ENCODE measurements around the gene FILIP1L. TPM values are rescaled to one million over a fixed set of nuclear protein-coding genes. Genes with fewer than 3 reads are reported as not detected.

FILIP1L gene
- total RNA-seq, 2 donors from 2014 or later, result 0.19 TPM; not detected in 1

DNA sequence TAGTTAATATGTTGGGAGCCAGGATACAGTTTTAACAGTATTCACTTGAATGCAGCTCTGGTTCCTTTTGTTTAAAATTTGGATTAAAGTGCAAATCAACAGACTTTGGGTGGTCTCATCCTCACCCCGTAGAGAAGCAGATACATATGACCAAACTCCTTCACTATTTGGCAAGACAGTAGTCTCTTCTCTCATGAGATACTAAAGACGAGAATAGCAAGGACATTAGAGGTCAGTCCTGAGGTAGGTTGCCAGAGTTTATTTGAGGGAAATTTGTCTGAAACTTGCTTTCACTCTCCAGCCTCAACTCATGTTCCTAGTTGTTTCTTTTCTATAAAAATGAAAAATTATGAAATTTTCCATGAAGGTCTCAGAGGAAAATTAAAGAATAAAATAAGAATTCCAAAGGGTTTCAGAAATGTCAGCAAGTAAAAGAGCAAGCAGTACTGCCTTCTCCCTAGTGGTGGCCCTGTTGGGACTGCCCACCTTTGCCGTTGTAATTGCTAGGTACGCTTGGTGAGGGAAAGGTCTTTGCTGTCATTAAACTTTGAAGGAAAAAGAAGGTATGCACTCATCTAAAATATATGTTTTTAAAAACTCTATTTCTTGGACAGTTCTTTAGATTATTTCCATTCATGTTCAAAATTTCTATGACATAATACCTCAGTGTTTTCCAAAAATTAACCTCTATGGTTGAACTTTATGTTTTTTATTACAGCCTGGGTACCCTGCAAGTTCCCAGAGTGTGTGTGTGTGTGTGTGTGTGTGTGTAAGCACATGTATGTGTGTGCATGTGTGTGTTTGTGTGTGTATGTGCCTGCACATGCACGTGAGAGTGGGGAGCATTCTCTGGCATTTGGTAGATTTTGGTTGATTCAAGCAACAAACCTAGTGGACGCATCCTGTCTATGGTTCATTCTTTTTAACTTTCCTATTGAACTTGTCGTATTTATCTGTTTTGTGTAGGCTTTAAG is 185.2 kb downstream of the FILIP1L start:
- Mint-ChIP-seq H3K4me1 (ENCODE audit: low read depth in 2 of 2) (no peaks in the 10 kb centered on the region), H3K27ac (no peak overlapping the region), H3K9me3 (no peaks in the 10 kb centered on the region), H3K4me3 (no peak overlapping the region), H3K27me3 (no peaks in the 10 kb centered on the region), H3K36me3 (no peaks in the 10 kb centered on the region)
- ATAC-seq, result no peak
- no peak for DNase-seq (ENCODE audit: low spot score)

DNA sequence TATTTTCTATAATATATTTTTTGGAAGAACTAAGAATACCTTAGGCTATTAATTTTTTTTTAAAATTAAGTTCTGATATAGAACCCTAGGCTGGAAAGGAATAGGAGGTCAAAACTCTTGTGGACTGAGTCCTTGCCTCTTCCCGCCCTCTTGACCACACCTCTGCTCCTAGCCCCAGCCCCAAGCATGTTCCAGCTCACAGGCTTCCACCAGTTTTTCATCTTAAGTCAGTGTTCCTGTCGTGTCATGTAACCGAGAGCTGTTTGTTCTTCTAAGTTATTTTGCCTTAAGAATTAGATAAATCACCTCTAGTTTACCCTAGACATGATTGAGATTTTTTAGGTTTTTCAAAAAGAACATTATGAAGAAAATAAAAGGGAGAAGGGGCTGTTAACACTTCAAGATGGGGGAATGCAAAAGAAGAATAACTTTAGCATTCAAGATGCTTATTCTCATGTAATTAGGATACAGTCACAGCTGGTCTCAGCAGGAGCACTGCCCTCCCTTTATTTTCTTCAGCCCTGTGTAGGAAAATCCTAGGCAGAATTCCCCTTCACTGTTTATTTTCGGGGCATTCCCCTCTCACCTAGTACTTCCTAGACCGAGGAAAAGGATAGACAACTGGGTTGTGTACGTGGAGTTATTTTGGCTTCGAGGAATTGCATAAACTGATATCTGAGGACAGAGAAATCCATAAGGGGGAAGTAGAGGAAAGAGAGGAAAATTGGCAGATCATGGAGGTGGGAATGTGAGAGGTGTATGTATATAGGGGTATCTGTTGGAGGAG is 186.4 kb downstream of the FILIP1L start:
- no peak for DNase-seq (ENCODE audit: low spot score)
- no peaks in the 10 kb centered on the region for H3K4me1 Mint-ChIP-seq (ENCODE audit: low read depth in 2 of 2)
- no peaks in the 10 kb centered on the region for H3K27me3 Mint-ChIP-seq
- no peak overlapping the region for H3K4me3 Mint-ChIP-seq
- no peak for ATAC-seq
- H3K36me3 Mint-ChIP-seq, result no peaks in the 10 kb centered on the region
- H3K9me3 Mint-ChIP-seq, result no peaks in the 10 kb centered on the region
- H3K27ac Mint-ChIP-seq, result no peak overlapping the region

DNA sequence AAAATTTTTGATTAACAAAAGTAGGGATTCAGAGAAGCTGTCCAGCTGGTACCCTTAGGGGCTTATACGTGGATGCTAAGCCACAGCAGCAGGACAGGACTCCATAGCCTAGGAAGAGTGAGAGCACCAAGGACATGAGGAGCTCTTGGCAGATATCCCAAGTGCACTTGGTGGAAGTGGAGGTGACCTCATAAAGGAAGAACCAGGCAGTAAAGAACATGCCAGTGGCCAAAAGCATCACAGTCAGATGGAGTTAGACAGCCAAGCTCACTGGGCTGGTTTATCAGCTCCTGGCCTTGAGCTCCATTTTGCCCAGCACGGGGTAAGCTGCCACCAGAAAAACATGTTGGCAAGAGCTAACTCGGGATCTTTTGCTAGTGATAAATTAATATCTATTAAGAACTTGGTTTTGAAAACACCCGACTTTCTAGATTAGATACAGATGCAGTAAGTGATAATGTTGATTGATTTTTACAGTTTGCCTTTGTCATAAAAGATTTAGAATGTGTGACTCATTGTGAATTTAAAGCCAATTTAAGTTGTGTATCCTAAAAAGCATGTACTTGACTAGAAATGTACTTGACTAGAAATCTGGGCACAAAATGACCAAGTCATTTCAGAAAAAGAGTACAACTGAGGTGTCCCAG is 188.6 kb downstream of the FILIP1L start:
- ATAC-seq (no peak), DNase-seq (ENCODE audit: low spot score) (no peak)
- no peaks in the 10 kb centered on the region for H3K36me3 Mint-ChIP-seq
- H3K27me3 Mint-ChIP-seq, result no peaks in the 10 kb centered on the region
- H3K9me3 Mint-ChIP-seq, result no peaks in the 10 kb centered on the region
- peaks cover 0 to 6% of the 10 kb centered on the region in 2 donors for H3K4me1 Mint-ChIP-seq (ENCODE audit: low read depth in 2 of 2)
- no peak overlapping the region for H3K27ac Mint-ChIP-seq
- no peak overlapping the region for H3K4me3 Mint-ChIP-seq

DNA sequence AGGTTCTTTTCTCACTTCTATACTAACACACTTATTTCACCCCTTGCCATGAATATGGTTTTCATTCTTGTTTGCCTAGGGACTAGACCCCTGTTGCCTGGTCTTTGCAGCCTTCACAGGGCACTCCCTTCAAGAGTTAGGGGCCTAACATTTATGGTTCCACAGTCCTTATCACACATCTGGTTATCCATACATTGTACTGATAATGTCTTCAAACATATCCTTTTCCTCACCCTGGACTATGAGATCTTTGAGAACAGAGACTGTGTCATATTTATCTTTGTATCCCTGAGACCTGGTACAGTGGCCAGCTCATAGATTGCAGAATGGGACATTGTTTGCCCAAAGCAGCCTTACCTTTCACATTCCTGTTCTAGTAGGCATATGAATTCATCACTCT is 190.4 kb downstream of the FILIP1L start:
- Mint-ChIP-seq H3K27me3 (no peaks in the 10 kb centered on the region), H3K36me3 (no peaks in the 10 kb centered on the region), H3K4me3 (no peak overlapping the region), H3K4me1 (ENCODE audit: low read depth in 2 of 2) (peaks cover 0 to 7% of the 10 kb centered on the region in 2 donors), H3K9me3 (no peaks in the 10 kb centered on the region), H3K27ac (no peak overlapping the region)
- ATAC-seq (no peak), DNase-seq (ENCODE audit: low spot score) (no peak)

DNA sequence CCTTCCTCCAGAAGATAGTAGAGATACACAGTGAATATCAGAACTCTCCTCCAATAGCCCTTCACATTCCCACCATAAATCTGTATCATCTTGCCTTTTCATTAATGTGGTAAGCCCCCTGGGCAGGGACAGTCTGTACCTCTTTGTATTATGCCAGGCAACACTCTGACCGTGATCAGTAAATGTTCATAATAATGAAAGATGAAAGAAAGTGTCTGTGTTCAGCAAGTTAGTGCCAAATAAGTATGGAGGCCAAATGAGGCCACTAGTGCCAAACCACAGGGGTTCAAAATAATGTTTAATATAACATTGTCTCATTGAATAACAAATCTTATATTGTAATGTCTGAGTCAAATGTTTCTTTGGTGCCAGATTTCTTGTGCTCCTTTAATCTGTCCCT is 192.3 kb downstream of the FILIP1L start:
- H3K9me3 Mint-ChIP-seq, result no peaks in the 10 kb centered on the region
- peaks cover 0 to 7% of the 10 kb centered on the region in 2 donors for H3K4me1 Mint-ChIP-seq (ENCODE audit: low read depth in 2 of 2)
- no peaks in the 10 kb centered on the region for H3K36me3 Mint-ChIP-seq
- ATAC-seq (no peak), DNase-seq (ENCODE audit: low spot score) (no peak)
- H3K27ac Mint-ChIP-seq, result no peak overlapping the region
- no peaks in the 10 kb centered on the region for H3K27me3 Mint-ChIP-seq
- no peak overlapping the region for H3K4me3 Mint-ChIP-seq

DNA sequence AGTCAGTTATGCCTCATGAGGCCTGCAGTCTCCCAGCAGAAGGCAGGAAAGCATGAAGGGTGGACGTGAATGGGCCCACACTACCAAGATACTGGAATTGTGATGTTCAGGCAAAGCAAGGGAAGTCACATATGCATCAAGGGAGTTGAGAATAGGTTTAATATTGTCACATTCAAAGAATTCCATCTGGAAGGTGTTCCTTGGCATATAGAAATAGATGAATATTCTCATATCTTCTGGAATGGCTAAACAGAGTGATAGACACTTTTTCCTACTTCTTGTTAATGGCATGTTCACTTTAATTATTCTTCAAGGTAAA is 193.0 kb downstream of the FILIP1L start:
- no peak overlapping the region for H3K27ac Mint-ChIP-seq
- no peak overlapping the region for H3K4me3 Mint-ChIP-seq
- DNase-seq (ENCODE audit: low spot score) (no peak), ATAC-seq (no peak)
- H3K27me3 Mint-ChIP-seq, result no peaks in the 10 kb centered on the region
- H3K36me3 Mint-ChIP-seq, result no peaks in the 10 kb centered on the region
- H3K9me3 Mint-ChIP-seq, result no peaks in the 10 kb centered on the region
- peaks cover 0 to 7% of the 10 kb centered on the region in 2 donors for H3K4me1 Mint-ChIP-seq (ENCODE audit: low read depth in 2 of 2)

DNA sequence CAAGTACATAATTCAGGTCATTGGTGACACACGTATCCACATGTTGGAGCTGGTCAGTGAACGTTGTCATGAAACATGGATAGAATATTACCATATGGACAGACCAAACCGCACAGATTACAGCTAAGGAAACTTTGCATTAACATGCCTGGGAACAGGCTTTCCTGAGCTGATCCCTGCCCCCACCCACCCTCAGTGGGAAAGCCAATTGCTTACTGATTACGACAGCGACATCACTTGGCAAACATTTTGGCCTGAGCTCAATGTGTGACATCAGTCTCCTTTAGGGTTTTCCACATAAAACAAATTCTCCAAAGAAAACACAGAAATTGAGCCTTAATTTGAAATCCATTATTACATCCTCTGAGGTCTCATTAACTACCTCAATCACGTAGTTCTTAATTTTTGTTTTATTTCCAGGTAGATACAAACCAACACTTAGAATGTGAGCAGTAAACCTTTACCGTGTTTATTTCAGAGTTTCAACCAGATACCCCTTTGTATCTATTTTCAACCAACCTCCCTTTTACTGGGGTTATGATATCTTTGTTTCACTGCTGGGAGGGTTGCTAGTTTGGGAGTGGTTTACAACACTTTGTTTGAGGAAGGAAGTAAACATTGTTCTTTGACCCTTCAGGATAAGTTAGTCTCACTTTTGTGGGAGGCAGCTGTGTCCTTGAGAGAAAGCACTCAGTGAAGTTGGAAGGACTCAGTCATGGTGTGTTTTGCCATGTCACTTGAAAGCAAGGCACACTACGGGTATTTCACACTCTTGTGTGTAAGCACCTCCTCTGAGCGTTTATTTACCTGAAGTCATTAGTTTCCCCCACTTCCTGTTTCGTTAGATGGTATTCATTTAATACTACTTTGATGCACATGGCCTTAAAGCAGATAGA is 193.6 kb downstream of the FILIP1L start:
- ATAC-seq (no peak), DNase-seq (ENCODE audit: low spot score) (no peak)
- Mint-ChIP-seq H3K4me3 (no peak overlapping the region), H3K36me3 (no peaks in the 10 kb centered on the region), H3K27me3 (no peaks in the 10 kb centered on the region), H3K9me3 (no peaks in the 10 kb centered on the region), H3K27ac (no peak overlapping the region), H3K4me1 (ENCODE audit: low read depth in 2 of 2) (peaks cover 0 to 7% of the 10 kb centered on the region in 2 donors)

DNA sequence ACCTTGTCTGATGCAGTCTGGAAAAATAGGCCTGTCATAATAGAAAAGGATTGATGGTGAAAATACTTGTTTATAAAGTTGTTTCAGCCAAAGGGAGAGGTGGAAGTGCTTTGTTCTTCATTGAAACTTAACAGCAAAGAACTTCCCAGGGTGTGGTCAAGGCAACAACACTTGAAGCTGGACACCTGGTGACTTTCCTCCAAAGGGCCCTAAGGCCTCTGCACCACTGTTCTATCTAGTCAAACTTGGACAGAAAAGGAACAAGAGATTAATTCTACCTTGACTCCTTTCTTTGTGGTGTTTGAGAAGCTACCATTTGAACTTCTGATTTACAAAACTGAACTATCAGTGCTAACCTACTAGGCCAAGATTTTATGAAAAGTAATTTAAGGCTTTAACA is 194.6 kb downstream of the FILIP1L start:
- ATAC-seq, result no peak
- Mint-ChIP-seq H3K4me3 (no peak overlapping the region), H3K27ac (no peak overlapping the region), H3K27me3 (no peaks in the 10 kb centered on the region), H3K9me3 (no peaks in the 10 kb centered on the region), H3K36me3 (no peaks in the 10 kb centered on the region), H3K4me1 (ENCODE audit: low read depth in 2 of 2) (peaks cover 0 to 7% of the 10 kb centered on the region in 2 donors)
- DNase-seq (ENCODE audit: low spot score), result no peak

DNA sequence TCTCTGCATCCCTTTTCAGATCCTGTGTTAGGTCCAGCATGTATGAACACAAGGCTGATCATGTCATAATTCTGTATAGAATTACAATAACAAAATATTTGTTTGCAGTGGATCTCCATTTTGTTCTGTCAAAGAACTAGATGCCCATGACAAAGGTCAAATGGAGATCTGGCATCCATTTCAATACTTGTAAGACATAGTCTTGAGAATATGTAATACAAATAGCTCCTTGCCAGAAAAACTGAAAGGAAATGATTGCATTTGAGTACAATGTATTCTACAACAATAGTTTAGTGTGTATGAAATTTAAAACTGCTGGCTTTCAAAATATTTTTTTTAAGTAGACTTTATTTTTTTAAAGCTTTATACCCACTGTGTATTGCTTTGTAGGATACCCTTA is 195.6 kb downstream of the FILIP1L start:
- no peaks in the 10 kb centered on the region for H3K27me3 Mint-ChIP-seq
- no peak overlapping the region for H3K4me3 Mint-ChIP-seq
- ATAC-seq, result no peak
- H3K36me3 Mint-ChIP-seq, result no peaks in the 10 kb centered on the region
- H3K4me1 Mint-ChIP-seq (ENCODE audit: low read depth in 2 of 2), result peaks cover 0 to 7% of the 10 kb centered on the region in 2 donors
- H3K27ac Mint-ChIP-seq, result no peak overlapping the region
- H3K9me3 Mint-ChIP-seq, result no peaks in the 10 kb centered on the region
- no peak for DNase-seq (ENCODE audit: low spot score)

DNA sequence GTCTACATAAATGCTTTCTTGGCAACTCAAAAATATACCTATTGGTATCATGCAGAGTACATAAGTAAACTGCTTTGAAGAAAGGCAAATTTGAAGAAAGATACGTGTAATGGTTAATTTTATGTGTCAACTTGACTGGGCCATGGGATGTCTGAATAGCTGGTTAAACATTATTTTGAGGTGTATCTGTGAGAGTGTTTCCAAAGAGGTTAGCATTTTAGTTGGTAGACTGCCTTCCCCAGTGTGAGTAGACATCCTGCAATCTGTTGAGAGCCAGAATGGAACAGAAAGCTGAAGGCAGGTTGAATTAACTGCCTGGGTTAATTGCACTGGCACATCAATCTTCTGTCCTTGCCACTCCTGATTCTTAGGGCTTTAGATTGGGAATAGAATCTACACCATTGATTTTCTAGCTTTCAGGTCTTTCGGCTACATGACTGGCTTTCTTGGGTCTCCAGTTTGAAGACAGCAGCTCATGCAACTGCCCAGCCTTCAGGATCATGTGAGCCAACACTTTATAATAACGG is 198.3 kb downstream of the FILIP1L start:
- no peak for ATAC-seq
- H3K27me3 Mint-ChIP-seq, result no peaks in the 10 kb centered on the region
- no peaks in the 10 kb centered on the region for H3K9me3 Mint-ChIP-seq
- H3K27ac Mint-ChIP-seq, result no peak overlapping the region
- no peak overlapping the region for H3K4me3 Mint-ChIP-seq
- H3K36me3 Mint-ChIP-seq, result no peaks in the 10 kb centered on the region
- no peak for DNase-seq (ENCODE audit: low spot score)
- H3K4me1 Mint-ChIP-seq (ENCODE audit: low read depth in 2 of 2), result peaks cover 0 to 3% of the 10 kb centered on the region in 2 donors

DNA sequence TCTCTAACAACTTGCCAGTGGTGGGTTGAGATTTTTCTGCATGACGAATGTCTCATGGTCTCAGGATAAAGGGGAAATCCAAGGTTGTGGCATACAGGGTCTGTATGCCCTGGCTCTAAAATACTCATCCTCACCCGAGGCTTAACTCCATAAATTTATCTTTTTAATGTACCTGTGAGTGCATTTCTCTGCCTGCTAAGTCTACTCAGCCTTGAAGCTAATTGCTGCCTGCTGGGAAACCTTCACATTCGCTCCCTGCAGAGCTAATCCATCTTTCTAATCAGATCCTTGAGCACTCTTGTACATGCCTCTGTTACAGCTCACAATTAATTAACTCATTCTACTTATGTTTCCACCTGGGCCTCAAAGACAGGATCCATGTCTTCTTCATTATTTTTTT is 202.9 kb downstream of the FILIP1L start:
- Mint-ChIP-seq H3K27ac (no peak overlapping the region), H3K4me3 (no peak overlapping the region), H3K36me3 (no peaks in the 10 kb centered on the region), H3K27me3 (no peaks in the 10 kb centered on the region), H3K9me3 (no peaks in the 10 kb centered on the region), H3K4me1 (ENCODE audit: low read depth in 2 of 2) (no peaks in the 10 kb centered on the region)
- no peak for ATAC-seq
- no peak for DNase-seq (ENCODE audit: low spot score)

DNA sequence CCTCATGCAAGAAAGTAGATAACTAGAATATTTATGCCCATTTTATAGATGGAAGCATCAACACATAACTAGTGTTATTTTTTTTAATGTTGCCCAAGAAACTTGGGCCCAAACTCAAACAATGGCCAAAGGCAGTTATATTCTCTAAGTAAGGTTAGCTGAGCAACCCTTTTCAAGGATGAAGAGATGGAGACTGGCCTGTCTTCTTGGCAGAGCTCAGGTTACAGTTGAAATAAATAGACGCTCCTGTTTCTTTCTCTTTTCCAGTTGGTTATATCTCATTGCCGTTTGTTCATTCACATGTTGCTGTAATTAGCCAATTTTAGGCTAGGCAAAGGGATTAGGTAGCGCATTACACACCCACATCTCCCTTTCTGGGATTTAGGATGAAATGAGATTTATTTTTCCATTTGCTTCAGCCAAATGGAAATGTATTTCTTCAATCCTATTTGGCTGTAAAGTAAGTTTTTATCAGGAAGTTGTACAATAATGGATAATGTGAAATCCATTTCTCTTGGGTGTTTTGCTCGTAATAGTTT is 203.5 kb downstream of the FILIP1L start:
- Mint-ChIP-seq H3K4me1 (ENCODE audit: low read depth in 2 of 2) (no peaks in the 10 kb centered on the region), H3K36me3 (no peaks in the 10 kb centered on the region)
- no peak for ATAC-seq

More for the DNA sequence above, 203.5 kb downstream of the FILIP1L start:
- H3K27me3 Mint-ChIP-seq, result no peaks in the 10 kb centered on the region
- H3K9me3 Mint-ChIP-seq, result no peaks in the 10 kb centered on the region
- H3K4me3 Mint-ChIP-seq, result no peak overlapping the region
- DNase-seq (ENCODE audit: low spot score), result no peak
- no peak overlapping the region for H3K27ac Mint-ChIP-seq
